NCI-H446 treated with DMSO at 0.1 percent for 48 hours (cell line): ENCODE measurements around the gene FOXN1.
"Not testable (repeated sequence)": the region's sequence is repeated elsewhere in the genome, so short reads cannot be mapped to it uniquely, and the experiment has no call there.

Experiments used
- DNase-seq: peaks from one replicate; lab custom pipeline; 2025; lab: John Stamatoyannopoulos, UW

FOXN1 gene

GRCh38 chr17:28500712-28501379 is 5.3 kb upstream of the FOXN1 start:
- DNase-seq, result no peak

GRCh38 chr17:28501421-28502284 is 4.5 kb upstream of the FOXN1 start:
- DNase-seq, result no peak

DNA sequence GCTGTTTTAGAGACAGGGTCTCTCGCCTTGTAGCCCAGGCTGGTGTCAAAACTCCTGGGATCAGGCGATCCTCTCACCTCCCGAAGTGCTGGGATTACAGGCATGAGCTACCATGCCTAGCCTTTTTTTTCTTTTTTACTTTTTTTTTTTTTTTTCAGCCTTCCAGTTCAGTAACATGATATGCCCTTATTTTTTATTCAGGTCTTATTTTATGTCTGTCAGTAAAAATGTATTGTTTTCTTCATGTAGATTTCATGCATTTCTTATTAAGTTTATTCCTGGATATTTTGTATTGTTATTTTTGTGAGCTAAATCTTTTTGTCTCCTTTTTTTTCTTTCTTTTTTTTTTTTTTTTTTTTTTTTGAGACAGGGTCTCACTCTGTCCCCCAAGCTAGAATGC is 2.7 kb upstream of the FOXN1 start:
- DNase-seq, result no peak

DNA sequence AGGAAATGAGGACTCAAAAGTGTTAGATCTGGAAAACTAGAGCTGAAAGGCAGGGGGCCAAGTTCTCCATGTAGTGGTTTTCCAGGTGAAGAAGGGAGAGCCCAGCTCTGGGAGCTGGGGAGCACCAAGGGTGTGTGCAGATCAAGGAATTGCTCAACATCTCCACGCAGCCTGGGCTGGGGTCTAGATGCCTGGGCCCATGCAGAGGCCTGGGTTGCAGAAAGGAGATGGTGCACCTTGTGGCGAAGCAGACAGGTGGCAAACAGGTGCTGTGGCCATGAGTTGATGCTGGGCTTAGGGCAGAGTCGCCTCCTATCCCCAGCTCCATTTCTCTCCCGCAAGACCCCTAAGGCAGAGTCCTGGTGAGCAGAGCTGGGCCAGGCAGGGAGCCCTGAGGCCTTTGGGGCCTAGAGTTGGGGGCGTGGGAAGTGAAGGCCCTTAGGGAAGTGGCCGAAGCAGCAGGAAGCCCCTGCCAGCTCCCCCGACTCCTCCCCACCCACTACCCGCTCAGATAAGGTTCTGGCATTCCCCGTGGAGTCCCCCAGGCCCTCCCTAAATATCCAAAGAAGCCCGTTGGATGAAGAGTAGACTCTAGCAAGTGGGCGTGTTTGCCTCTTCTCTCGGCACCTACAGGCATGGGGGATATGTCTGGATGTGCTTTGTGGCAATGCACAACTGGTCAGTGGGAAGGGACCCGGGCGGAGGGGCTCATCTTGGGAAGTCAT is 777 bp downstream of the FOXN1 start:
- no peak for DNase-seq

GRCh38 chr17:28507567-28508203 is 1.5 kb downstream of the FOXN1 start:
- no peak for DNase-seq

GRCh38 chr17:28508211-28508724 is 2.1 kb downstream of the FOXN1 start:
- no peak for DNase-seq

DNA sequence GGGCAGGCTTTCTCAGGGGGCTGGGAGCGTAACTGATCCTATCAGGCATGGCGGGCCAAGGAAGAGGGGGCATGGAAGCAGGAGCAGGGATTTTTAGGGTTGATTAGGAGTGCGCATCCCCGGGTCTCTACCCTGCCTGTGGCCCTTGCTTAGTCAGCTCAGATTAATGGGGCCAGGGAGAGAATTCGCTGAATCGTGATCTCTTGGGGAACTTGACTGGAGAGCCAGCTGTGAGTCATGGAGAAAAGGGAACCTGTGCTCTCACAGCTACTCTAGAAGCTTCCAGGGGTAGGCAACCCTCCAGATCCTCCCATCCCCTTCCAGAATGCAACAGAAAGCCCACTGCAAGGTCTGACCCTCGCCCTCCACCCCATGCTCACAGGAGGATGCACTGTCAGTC is 3.6 kb downstream of the FOXN1 start:
- no peak for DNase-seq

DNA sequence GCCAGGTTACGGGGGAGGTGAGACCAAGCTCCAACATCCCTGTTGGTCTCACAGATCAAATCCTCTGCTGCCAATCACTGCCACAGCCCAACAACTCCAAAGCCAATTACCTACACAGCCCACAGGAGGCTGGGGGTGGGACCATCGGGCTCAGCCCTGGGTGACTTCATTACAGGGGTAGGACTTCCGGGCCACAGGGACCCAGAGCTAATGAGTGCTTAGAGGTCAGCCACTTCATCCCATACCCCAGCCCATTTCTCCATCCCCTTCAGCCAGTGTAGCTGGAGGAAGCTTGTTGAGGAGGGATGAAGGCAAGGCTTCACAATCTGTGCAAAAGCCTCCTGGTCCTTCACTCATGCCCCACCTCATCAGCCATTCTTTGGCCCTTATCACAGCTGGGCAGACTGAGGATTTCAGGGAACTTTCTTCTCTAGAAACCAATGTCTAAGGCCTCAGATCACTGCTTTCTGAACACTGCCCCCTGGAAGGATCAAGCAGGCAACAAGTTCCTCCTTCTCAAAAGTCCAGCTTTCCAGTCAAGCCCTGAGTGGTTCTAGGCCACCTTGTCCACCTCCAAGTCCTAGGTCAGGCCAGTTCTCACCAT is 5.8 kb downstream of the FOXN1 start:
- DNase-seq, result no peak

DNA sequence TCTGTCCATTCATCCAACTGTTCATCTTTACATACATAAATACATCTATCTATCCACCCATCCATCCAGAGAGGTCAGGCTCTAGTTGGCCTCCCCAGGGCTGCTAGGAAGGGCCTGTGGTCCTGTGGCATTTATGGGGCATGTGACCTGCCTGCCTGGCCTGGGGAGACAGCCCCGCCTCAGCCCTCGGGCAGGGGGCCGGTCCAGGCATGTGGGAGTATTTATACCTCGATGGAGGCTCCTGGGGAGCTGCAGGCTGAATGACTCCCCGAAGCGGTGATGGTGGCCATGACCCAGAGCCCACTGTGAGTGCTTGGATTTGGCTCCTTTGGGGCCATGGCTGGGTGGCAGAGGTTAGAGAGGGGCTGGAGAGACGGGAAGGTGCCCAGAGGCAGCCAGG is 7.3 kb downstream of the FOXN1 start:
- DNase-seq, result no peak

DNA sequence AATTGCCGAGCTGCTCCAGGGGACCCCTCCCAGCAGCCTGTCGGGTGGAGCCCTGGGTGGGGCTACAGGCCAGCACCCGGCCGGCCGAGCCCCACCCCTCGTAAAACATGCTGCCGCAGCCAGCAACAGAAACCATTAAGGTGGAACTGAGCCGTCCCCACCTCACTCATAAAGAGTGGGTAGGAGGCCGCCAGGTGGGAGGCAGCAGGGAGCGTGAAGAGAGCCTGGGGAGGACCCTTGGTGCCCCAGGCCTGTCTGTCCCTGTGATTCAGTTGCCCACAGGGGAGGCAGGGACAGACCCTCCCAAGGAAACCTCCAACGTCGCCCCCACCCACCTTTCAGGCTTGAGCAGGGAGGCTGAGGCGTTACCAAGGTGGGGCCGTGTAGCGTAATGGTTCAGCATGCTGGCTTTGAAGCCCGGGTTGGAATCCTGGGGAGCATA is 8.4 kb downstream of the FOXN1 start:
- DNase-seq, result no peak

DNA sequence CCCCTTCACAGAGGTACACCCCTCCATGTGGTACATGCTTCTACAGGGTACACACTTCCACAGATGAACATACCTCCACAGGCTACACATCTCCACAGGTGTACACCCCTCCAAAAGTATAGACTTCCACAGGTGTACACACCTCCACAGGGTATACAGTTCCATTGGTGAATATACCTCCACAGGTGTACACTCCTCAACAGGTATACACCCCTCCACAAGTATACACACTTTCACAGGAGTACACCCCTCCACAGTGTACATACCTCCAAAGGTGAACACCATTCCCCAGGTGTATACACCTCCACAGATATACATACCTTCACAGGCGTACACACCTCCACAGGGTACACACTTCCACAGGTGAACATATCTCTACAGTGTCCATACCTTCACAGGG is 9.4 kb downstream of the FOXN1 start:
- DNase-seq, result no peak

GRCh38 chr17:28518132-28518531 is 12.0 kb downstream of the FOXN1 start:
- DNase-seq, result no peak

DNA sequence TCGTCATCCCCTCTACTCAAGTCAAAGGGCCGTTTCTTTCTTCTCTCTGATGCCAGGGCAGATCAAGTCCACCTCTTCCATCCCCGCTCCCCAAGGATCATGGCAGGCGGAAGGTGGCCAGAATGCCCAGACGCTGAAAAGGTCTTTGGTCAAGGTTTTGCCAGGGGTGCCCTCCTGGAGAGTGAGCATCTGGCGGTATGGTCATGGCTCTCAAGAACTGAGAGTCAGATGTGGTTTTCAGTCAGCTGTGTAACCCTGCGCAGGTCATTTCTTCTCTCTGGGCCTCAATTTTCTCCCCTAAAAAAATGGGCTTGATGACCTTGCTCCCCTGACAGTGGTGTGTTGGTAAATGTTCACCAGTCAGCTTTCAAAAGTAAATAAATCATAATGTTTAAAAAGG is 12.4 kb downstream of the FOXN1 start:
- no peak for DNase-seq

- DNase-seq, result no peak
Observed at GRCh38 chr17:28519236-28519635, 13.1 kb downstream of the FOXN1 start.

- no peak for DNase-seq
Observed at GRCh38 chr17:28520687-28521086, 14.5 kb downstream of the FOXN1 start.

- no peak for DNase-seq
Observed at GRCh38 chr17:28521311-28522085, 15.3 kb downstream of the FOXN1 start.

DNA sequence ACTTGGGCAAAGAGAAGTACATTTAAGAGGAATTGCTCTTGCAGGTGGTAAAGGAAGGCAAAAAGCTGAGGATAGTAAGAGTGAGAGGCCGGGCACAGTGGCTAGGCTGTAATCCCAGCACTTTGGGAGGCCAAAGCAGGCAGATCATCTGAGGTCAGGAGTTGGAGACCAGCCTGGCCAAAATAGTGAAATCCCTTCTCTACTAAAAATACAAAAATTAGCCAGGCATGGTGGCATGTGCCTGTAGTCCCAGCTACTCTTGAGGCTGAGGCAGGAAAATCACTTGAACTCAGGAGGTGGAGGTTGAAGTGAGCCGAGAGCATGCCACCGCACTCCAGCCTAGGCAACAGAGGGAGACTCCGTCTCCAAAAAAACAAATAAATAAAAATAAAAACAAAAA is 16.1 kb downstream of the FOXN1 start:
- DNase-seq, result not testable (repeated sequence)

- DNase-seq, result no peak
Observed at GRCh38 chr17:28523186-28523585, 17.0 kb downstream of the FOXN1 start.

GRCh38 chr17:28523876-28524275 is 17.7 kb downstream of the FOXN1 start:
- no peak for DNase-seq

DNA sequence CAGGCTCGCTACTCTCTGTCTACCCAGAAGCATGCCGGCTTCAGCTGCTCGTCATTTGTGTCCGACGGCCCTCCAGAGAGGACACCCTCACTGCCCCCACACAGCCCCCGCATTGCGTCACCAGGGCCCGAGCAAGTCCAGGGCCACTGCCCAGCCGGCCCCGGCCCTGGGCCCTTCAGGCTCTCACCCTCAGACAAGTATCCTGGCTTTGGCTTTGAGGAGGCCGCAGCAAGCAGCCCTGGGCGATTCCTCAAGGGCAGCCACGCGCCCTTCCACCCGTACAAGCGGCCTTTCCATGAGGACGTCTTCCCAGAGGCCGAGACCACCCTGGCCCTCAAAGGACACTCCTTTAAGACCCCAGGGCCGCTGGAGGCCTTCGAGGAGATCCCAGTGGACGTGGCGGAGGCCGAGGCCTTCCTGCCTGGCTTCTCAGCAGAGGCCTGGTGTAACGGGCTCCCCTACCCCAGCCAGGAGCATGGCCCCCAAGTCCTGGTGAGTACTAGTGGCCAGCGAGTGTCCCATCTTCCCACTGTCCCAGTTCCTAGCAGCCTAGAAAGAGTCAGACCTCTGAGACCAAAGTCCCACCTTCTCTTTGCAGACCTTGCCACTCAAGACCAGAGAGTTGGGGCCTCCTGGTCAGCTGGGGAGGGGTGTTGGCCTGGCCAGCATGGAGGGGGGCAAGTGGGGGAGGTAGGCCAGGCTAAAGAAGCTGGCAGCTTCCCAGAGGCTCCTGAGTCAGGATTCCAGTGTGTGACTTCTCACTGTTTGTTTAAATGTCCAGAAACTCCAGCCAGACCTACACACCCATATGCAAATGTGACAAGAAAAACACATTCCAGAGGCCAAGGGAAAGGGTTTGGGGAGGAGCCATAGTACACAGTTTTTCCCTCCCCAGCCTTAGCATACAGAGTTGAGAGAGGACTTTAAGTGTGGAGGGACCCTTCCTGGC is 18.6 kb downstream of the FOXN1 start:
- no peak for DNase-seq
